PC-9 (cell line): ENCODE results near the gene GAS2L1. TPM values are rescaled to one million over a fixed set of nuclear protein-coding genes. Genes with fewer than 3 reads are reported as not detected.

Source experiments
- BruUV-seq: library from RNA; stranded (reverse); fragments of 400-500 nt; replicated peaks from 2 replicates; lab custom pipeline; 2021; lab: Mats Ljungman, UMichigan
- CTCF ChIA-PET: fragments of 300-600 bp; sonication (Branson Sonifier 250); formaldehyde crosslinking; loops from one replicate; lab custom pipeline; 2022; ENCODE audit warnings: antibody characterized with exemption; lab: Charles Lee
- POLR2A ChIA-PET: fragments of 300-600 bp; sonication (Branson Sonifier 250); formaldehyde crosslinking; loops from one replicate; lab custom pipeline; 2022; ENCODE audit warnings: antibody characterized with exemption; ENCODE audit not compliant: unreplicated experiment; lab: Charles Lee
- DNase-seq, 2 experiments: peaks; one replicate each; pipeline versions ENCODE4 v3.0.0 to v3.0.0-alpha.2; 2015 to 2022; ENCODE audit warnings: mixed read lengths in 1 of 2
- H2AFZ ChIP-seq: fragments of 200-600 bp; sonication (generic); 2 replicates; pipeline ENCODE4 v1.8.1; 2017; ENCODE audit warnings: antibody characterized with exemption
- H3F3A ChIP-seq: fragments of 200-600 bp; sonication (generic); 2 replicates; pipeline ENCODE4 v1.8.1; 2017; ENCODE audit warnings: antibody characterized with exemption, mild to moderate bottlenecking, low read depth; ENCODE audit not compliant: insufficient read depth
- H3K27ac ChIP-seq: fragments of 200-600 bp; sonication (generic); 2 replicates; pipeline ENCODE4 v1.6.1; 2016; ENCODE audit warnings: mixed run types
- H3K27me3 ChIP-seq: fragments of 200-600 bp; sonication (generic); 2 replicates; pipeline ENCODE4 v1.6.1; 2016; ENCODE audit warnings: low read depth, mixed run types; ENCODE audit not compliant: insufficient read depth
- H3K36me3 ChIP-seq: fragments of 200-600 bp; sonication (generic); 2 replicates; pipeline ENCODE4 v1.6.1; 2016; ENCODE audit warnings: low read depth, mixed run types
- H3K4me1 ChIP-seq: fragments of 200-600 bp; sonication (generic); replicated peaks from 2 replicates; pipeline ENCODE4 v1.6.1; 2016; ENCODE audit warnings: mixed run types; ENCODE audit not compliant: insufficient read depth
- H3K4me2 ChIP-seq: fragments of 200-600 bp; sonication (generic); 2 replicates; pipeline ENCODE4 v1.6.1; 2017; ENCODE audit warnings: mixed run types
- H3K4me3 ChIP-seq: fragments of 200-600 bp; sonication (generic); 2 replicates; pipeline ENCODE4 v1.6.1; 2016; ENCODE audit warnings: mixed run types
- H3K79me2 ChIP-seq: fragments of 200-600 bp; sonication (generic); 2 replicates; pipeline ENCODE4 v1.6.1; 2017; ENCODE audit warnings: low read depth, mixed run types
- H3K9me2 ChIP-seq: fragments of 200-600 bp; sonication (generic); 2 replicates; pipeline ENCODE4 v1.8.1; 2017; ENCODE audit warnings: mild to moderate bottlenecking; ENCODE audit not compliant: insufficient read depth
- H3K9me3 ChIP-seq: fragments of 200-600 bp; sonication (generic); 2 replicates; pipeline ENCODE4 v1.8.1; 2016; ENCODE audit warnings: low read depth; ENCODE audit not compliant: insufficient read depth
- H4K20me1 ChIP-seq: fragments of 200-600 bp; sonication (generic); 2 replicates; pipeline ENCODE4 v1.8.1; 2017; ENCODE audit not compliant: insufficient read depth
- CTCF ChIP-seq: fragments of 200-600 bp; sonication (generic); conservative IDR thresholded peaks from 2 replicates; pipeline ENCODE4 v1.6.1; 2017; ENCODE audit warnings: mixed run types, antibody characterized with exemption, mild to moderate bottlenecking, moderate library complexity
- EZH2 ChIP-seq: fragments of 200-600 bp; sonication (generic); IDR thresholded peaks from 2 replicates; pipeline ENCODE4 v1.8.0; 2017; ENCODE audit warnings: antibody characterized with exemption, low read depth
- intact Hi-C: fragments of 100-400 bp; cut with micrococcal nuclease; formaldehyde crosslinking; loops from one replicate; pipeline ENCODE4 v1.10.0; 2022; ENCODE audit not compliant: unreplicated experiment
- microRNA-seq: library from miRNA; unstranded; fragments of <30 nt; microRNA quantifications from one replicate; pipeline ENCODE4 v1.2.0, GENCODE V29; 2021; ENCODE audit warnings: borderline number of aligned reads, borderline replicate concordance
- total RNA-seq: library from RNA; stranded (reverse); gene quantifications from 2 replicates; pipeline ENCODE4 v1.2.3, GENCODE V29; 2021

Gene GAS2L1
- total RNA-seq, 1 experiment from 2014 or later: 15.2 TPM

GRCh38 chr22:29359469-29359868 is 53.0 kb downstream of the GAS2L1 start:
- no TSS peak for BruUV-seq
- POLR2A ChIA-PET: no interaction called here
- TF ChIP-seq EZH2 (no peak), CTCF (peak; percentile 55)
- no peaks in the 10 kb centered on the region for H3K79me2 ChIP-seq
- no peaks in the 10 kb centered on the region for H3K4me1 ChIP-seq
- no peaks in the 10 kb centered on the region for H3F3A ChIP-seq
- H3K27me3 ChIP-seq: no peaks in the 10 kb centered on the region
- intact Hi-C loops: no loop called here
- H3K36me3 ChIP-seq: peaks cover 10% of the 10 kb centered on the region; the same call in 1 of the 2 replicates
- peak; percentile 24 to 39 for DNase-seq
- H3K9me3 ChIP-seq: no peaks in the 10 kb centered on the region
- no peak overlapping the region for H3K4me2 ChIP-seq
- CTCF ChIA-PET: no interaction called here
- no peaks in the 10 kb centered on the region for H4K20me1 ChIP-seq
- no peaks in the 10 kb centered on the region for H3K9me2 ChIP-seq
- no peak overlapping the region for H2AFZ ChIP-seq
- H3K27ac ChIP-seq: no peak overlapping the region
- H3K4me3 ChIP-seq: no peak overlapping the region

Small RNAs within 50 kb of the gene (microRNA-seq; reads per million reads assigned to microRNA genes)
- 8.1 reads per million, percentile 9 among the genes with 10 or more reads in this experiment for gene MIR3653

Other genes starting within 250 kb of the GAS2L1 start
- gene C22orf31, start 244.8 kb upstream of the GAS2L1 start, total RNA-seq: not detected in 2 replicates
- gene KREMEN1, start 233.6 kb upstream of the GAS2L1 start, total RNA-seq: 4.6 and 6.1 TPM in 2 replicates
- 1.1 and 3.1 TPM in 2 replicates for gene EMID1, start 100.8 kb upstream of the GAS2L1 start, total RNA-seq
- gene RHBDD3, start 38.7 kb upstream of the GAS2L1 start, total RNA-seq: 17.6 and 21.9 TPM in 2 replicates
- gene EWSR1, start 38.4 kb upstream of the GAS2L1 start, total RNA-seq: 136 and 200 TPM in 2 replicates
- gene RASL10A, start 9.0 kb downstream of the GAS2L1 start, total RNA-seq: not detected in 2 replicates
- 43.9 and 50.8 TPM in 2 replicates for gene AP1B1, start 81.9 kb downstream of the GAS2L1 start, total RNA-seq
- gene RFPL1, start 131.9 kb downstream of the GAS2L1 start, total RNA-seq: not detected in 2 replicates
- 5.1 and 6.9 TPM in 2 replicates for gene NEFH, start 173.6 kb downstream of the GAS2L1 start, total RNA-seq
- 42.3 and 50.2 TPM in 2 replicates for gene THOC5, start 247.1 kb downstream of the GAS2L1 start, total RNA-seq